HL-60 (cell line): ENCODE measurements around the gene TTL.

Experiments
- DNase-seq, 2 experiments: peaks; one replicate each; pipeline ENCODE4 v3.0.0-alpha.2; 2010 to 2020; ENCODE audit warnings: low read depth in 1 of 2, low spot score in 1 of 2
- H3K27ac ChIP-seq: fragments of 250-450 bp; sonication (Bioruptor Pico); replicated peaks from 2 replicates; pipeline ENCODE4 v1.5.1; 2020; ENCODE audit warnings: mild to moderate bottlenecking, moderate library complexity
- H3K27me3 ChIP-seq: fragments of 250-450 bp; sonication (Bioruptor Pico); 2 replicates; pipeline ENCODE4 v1.5.1; 2021; ENCODE audit warnings: mild to moderate bottlenecking, moderate library complexity; ENCODE audit not compliant: insufficient read depth, poor library complexity, severe bottlenecking
- H3K4me3 ChIP-seq: replicated peaks from 2 replicates; pipeline ENCODE4 v1.5.1; 2011; ENCODE audit warnings: mild to moderate bottlenecking, control low read depth, low read length; ENCODE audit not compliant: insufficient read depth
- CTCF ChIP-seq: IDR thresholded peaks from one replicate; pipeline ENCODE4 v1.5.1; 2011; ENCODE audit warnings: low read length, control low read depth, inconsistent platforms; ENCODE audit not compliant: insufficient read depth
- GABPA ChIP-seq: IDR thresholded peaks from 2 replicates; pipeline ENCODE4 v1.6.1; 2012; ENCODE audit warnings: low read depth
- POLR2AphosphoS5 ChIP-seq: IDR thresholded peaks from 2 replicates; pipeline ENCODE4 v1.6.1; 2012; ENCODE audit warnings: low read depth
- SPI1 ChIP-seq: IDR thresholded peaks from 2 replicates; pipeline ENCODE4 v1.6.1; 2012; ENCODE audit warnings: low read depth, mild to moderate bottlenecking, borderline replicate concordance
- TF ChIP-seq, protein P1 (sequence below): IDR thresholded peaks from 2 replicates; pipeline ENCODE4 v1.6.1; 2012; ENCODE audit warnings: low read depth; ENCODE audit not compliant: insufficient replicate concordance

Gene TTL

GRCh38 chr2:112577756-112578155 is 95.8 kb downstream of the TTL start:
- H3K4me3 ChIP-seq, result no peak overlapping the region
- H3K27ac ChIP-seq, result no peak overlapping the region
- DNase-seq, result no peak
- H3K27me3 ChIP-seq, result no peaks in the 10 kb centered on the region
- no peak for TF ChIP-seq SPI1
- TF ChIP-seq, protein P1, sequence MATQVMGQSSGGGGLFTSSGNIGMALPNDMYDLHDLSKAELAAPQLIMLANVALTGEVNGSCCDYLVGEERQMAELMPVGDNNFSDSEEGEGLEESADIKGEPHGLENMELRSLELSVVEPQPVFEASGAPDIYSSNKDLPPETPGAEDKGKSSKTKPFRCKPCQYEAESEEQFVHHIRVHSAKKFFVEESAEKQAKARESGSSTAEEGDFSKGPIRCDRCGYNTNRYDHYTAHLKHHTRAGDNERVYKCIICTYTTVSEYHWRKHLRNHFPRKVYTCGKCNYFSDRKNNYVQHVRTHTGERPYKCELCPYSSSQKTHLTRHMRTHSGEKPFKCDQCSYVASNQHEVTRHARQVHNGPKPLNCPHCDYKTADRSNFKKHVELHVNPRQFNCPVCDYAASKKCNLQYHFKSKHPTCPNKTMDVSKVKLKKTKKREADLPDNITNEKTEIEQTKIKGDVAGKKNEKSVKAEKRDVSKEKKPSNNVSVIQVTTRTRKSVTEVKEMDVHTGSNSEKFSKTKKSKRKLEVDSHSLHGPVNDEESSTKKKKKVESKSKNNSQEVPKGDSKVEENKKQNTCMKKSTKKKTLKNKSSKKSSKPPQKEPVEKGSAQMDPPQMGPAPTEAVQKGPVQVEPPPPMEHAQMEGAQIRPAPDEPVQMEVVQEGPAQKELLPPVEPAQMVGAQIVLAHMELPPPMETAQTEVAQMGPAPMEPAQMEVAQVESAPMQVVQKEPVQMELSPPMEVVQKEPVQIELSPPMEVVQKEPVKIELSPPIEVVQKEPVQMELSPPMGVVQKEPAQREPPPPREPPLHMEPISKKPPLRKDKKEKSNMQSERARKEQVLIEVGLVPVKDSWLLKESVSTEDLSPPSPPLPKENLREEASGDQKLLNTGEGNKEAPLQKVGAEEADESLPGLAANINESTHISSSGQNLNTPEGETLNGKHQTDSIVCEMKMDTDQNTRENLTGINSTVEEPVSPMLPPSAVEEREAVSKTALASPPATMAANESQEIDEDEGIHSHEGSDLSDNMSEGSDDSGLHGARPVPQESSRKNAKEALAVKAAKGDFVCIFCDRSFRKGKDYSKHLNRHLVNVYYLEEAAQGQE, result no peak
- no peak for TF ChIP-seq CTCF
- TF ChIP-seq GABPA, result no peak
- TF ChIP-seq POLR2AphosphoS5, result no peak

DNA sequence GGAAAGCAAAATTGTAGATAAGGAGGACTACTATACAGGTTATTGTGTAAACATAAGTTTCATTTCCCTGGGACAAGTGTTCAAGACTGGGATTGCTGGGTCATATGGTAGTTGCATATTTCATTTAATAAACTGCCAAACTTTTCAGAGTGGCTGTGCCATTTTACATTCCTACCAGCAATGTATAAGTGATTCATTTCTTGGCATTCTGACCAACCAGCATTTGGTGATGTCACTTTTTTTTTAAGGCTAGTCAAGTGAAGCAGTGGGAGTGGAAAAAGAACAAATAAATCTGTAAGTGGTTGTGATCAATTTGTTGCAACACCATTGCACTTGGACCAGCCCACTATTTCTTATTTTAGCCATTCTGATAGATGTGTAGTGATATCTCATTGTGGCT is 97.3 kb downstream of the TTL start:
- Histone ChIP-seq H3K27me3 (no peaks in the 10 kb centered on the region), H3K4me3 (no peak overlapping the region), H3K27ac (no peak overlapping the region)
- DNase-seq, result peak in 1 of 2 experiments; percentile 33
- TF ChIP-seq POLR2AphosphoS5, result no peak
- TF ChIP-seq, protein P1, result no peak
- TF ChIP-seq SPI1, result no peak
- TF ChIP-seq GABPA, result no peak
- no peak for TF ChIP-seq CTCF

DNA sequence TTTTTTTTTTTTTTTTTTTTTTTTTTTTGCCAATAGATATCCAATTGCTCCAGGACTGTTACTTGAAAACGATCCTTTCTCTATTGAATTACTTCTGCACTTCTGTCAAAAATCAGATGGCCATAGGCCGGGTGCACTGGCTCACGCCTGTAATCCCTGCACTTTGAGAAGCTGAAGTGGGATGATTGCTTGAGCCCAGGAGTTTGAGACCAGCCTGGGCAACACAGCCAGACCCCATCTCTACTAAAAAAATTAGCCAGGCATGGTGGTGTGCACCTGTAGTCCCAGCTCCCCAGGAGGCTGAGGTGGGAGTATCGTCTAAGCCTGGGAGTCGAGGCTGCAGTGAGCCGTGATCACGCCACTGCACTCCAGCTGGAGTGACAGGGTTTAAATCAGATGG is 98.1 kb downstream of the TTL start:
- H3K4me3 ChIP-seq, result no peak overlapping the region
- TF ChIP-seq, protein P1, result no peak
- TF ChIP-seq SPI1 (no peak), POLR2AphosphoS5 (no peak), GABPA (no peak), CTCF (no peak)
- H3K27ac ChIP-seq, result no peak overlapping the region
- no peak for DNase-seq
- H3K27me3 ChIP-seq, result no peaks in the 10 kb centered on the region
